SK-N-SH (cell line): ENCODE data around the gene YPEL3. TPM values are rescaled to one million over a fixed set of nuclear protein-coding genes. Genes with fewer than 3 reads are reported as not detected.

Experiments used
- CTCF ChIA-PET: fragments of 300-600, 350-600 bp; formaldehyde crosslinking; extraction: SDS; loops from one replicate; lab custom pipeline; 2021; lab: Yijun Ruan, JAX
- POLR2A ChIA-PET: fragments of 350-600 bp; sonication (Branson Sonifier 250); formaldehyde crosslinking; extraction: SDS; loops from one replicate; lab custom pipeline; 2020; ENCODE audit warnings: antibody characterized with exemption, inconsistent platforms; lab: Yijun Ruan, JAX
- DNase-seq: peaks from one replicate; pipeline ENCODE4 v3.0.0; 2012
- H2AFZ ChIP-seq: fragments of 200-600 bp; sonication (generic); 2 replicates; pipeline ENCODE4 v1.8.1; 2016; ENCODE audit warnings: antibody characterized with exemption, mild to moderate bottlenecking, low read depth
- H3F3A ChIP-seq: fragments of 200-600 bp; sonication (generic); replicated peaks from 2 replicates; pipeline ENCODE3; 2016; ENCODE audit warnings: antibody characterized with exemption, mild to moderate bottlenecking; ENCODE audit not compliant: insufficient read depth
- H3K27ac ChIP-seq, 2 experiments: fragments of 200-500 bp in 1 of 2; fragments of 200-600 bp in 1 of 2; sonication (Bioruptor generic) in 1 of 2; sonication (generic), shearing (Covaris generic) in 1 of 2; 2 replicates each; pipeline versions ENCODE4 v1.5.1 to v1.6.1; 2014 to 2016; ENCODE audit warnings: low read depth in 2 of 2, inconsistent platforms in 1 of 2, low read length in 1 of 2, mild to moderate bottlenecking in 1 of 2, mixed read lengths in 1 of 2
- H3K27me3 ChIP-seq: fragments of 200-600 bp; sonication (generic), shearing (Covaris generic); 2 replicates; pipeline ENCODE4 v1.6.1; 2016; ENCODE audit warnings: mixed run types; ENCODE audit not compliant: insufficient read depth
- H3K36me3 ChIP-seq, 2 experiments: fragments of 200-500 bp in 1 of 2; fragments of 200-600 bp in 1 of 2; sonication (Bioruptor generic) in 1 of 2; sonication (generic) in 1 of 2; replicated peaks in 1 of 2; 2 replicates each; pipeline versions ENCODE3 to v1.5.1; 2014 to 2016; ENCODE audit warnings: low read length in 1 of 2, mild to moderate bottlenecking in 1 of 2; ENCODE audit not compliant: insufficient read depth in 2 of 2, control insufficient read depth in 1 of 2
- H3K4me1 ChIP-seq, 2 experiments: fragments of 200-500 bp in 1 of 2; fragments of 200-600 bp in 1 of 2; sonication (Bioruptor generic) in 1 of 2; sonication (generic), shearing (Covaris generic) in 1 of 2; 2 replicates each; pipeline versions ENCODE4 v1.5.1 to v1.6.1; 2014 to 2016; ENCODE audit warnings: low read depth in 1 of 2, low read length in 1 of 2, mixed run types in 1 of 2; ENCODE audit not compliant: insufficient read depth in 2 of 2, control insufficient read depth in 1 of 2
- H3K4me2 ChIP-seq: fragments of 200-600 bp; sonication (generic), shearing (Covaris generic); 2 replicates; pipeline ENCODE4 v1.6.1; 2017; ENCODE audit warnings: mixed run types
- H3K4me3 ChIP-seq, 2 experiments: fragments of 200-500 bp in 1 of 2; fragments of 200-600 bp in 1 of 2; sonication (Bioruptor generic) in 1 of 2; sonication (generic), shearing (Covaris generic) in 1 of 2; 2 replicates each; pipeline versions ENCODE4 v1.5.1 to v1.8.1; 2014 to 2016; ENCODE audit warnings: low read depth in 2 of 2, inconsistent platforms in 1 of 2, low read length in 1 of 2, mild to moderate bottlenecking in 1 of 2, mixed read lengths in 1 of 2, moderate library complexity in 1 of 2
- H3K79me2 ChIP-seq: fragments of 200-600 bp; sonication (generic); 2 replicates; pipeline ENCODE4 v1.8.1; 2017; ENCODE audit warnings: mild to moderate bottlenecking; ENCODE audit not compliant: insufficient read depth
- H3K9ac ChIP-seq: fragments of 200-600 bp; sonication (generic); 2 replicates; pipeline ENCODE4 v1.6.1; 2017; ENCODE audit warnings: mixed run types
- H3K9me2 ChIP-seq: fragments of 200-600 bp; sonication (generic); 2 replicates; pipeline ENCODE4 v1.6.1; 2017; ENCODE audit warnings: mixed run types
- H3K9me3 ChIP-seq: fragments of 200-600 bp; sonication (generic); 2 replicates; pipeline ENCODE4 v1.6.1; 2017; ENCODE audit warnings: mixed run types, mild to moderate bottlenecking, moderate library complexity
- H4K20me1 ChIP-seq: fragments of 200-600 bp; sonication (generic); 2 replicates; pipeline ENCODE4 v1.6.1; 2017; ENCODE audit warnings: mild to moderate bottlenecking, mixed run types; ENCODE audit not compliant: insufficient read depth
- CHD2 ChIP-seq: fragments of 150-350 bp; IDR thresholded peaks from 2 replicates; pipeline ENCODE4 v1.6.1; 2018; ENCODE audit warnings: low read length; ENCODE audit not compliant: partially characterized antibody
- EZH2phosphoT487 ChIP-seq: fragments of 200-600 bp; sonication (generic); IDR thresholded peaks from 2 replicates; pipeline ENCODE4 v1.6.1; 2017; ENCODE audit warnings: low read depth, mixed run types, mild to moderate bottlenecking, antibody characterized with exemption, moderate library complexity, borderline replicate concordance
- FOXJ3 ChIP-seq: sonication (generic); formaldehyde crosslinking; IDR thresholded peaks from 2 replicates; pipeline ENCODE4 v1.5.1; 2020; ENCODE audit warnings: mild to moderate bottlenecking, missing genetic modification reagents
- MXI1 ChIP-seq: IDR thresholded peaks from 2 replicates; pipeline ENCODE4 v1.6.1; 2012; ENCODE audit warnings: mild to moderate bottlenecking, low read depth, low read length, improper control_type of control experiment
- SIN3A ChIP-seq: IDR thresholded peaks from 2 replicates; pipeline ENCODE4 v1.6.1; 2012; ENCODE audit warnings: low read depth, mild to moderate bottlenecking, low read length, moderate library complexity, borderline replicate concordance
- TCF12 ChIP-seq: IDR thresholded peaks from 2 replicates; pipeline ENCODE4 v1.4.0; 2012
- YY1 ChIP-seq: IDR thresholded peaks from 2 replicates; pipeline ENCODE4 v1.4.0; 2012; ENCODE audit warnings: low read depth, mild to moderate bottlenecking
- WGBS: methylation state at CpG from one replicate; pipeline ENCODE4 v1.1.6; 2017; ENCODE audit warnings: low lambda C conversion rate; 5-methylcytosine and 5-hydroxymethylcytosine counted together
- polyA plus RNA-seq, 3 experiments: library from polyadenylated mRNA; depleted of rRNA; stranded (reverse); fragments of >200 nt; gene quantifications; 2 replicates each; pipeline ENCODE4 v1.2.3, GENCODE V29; 2012
- TF ChIP-seq, protein P1 (sequence below): IDR thresholded peaks from 2 replicates; pipeline ENCODE4 v1.6.1; 2012; ENCODE audit warnings: mild to moderate bottlenecking, low read depth, low read length, moderate library complexity
- TF ChIP-seq, protein P2 (sequence below): IDR thresholded peaks from 2 replicates; pipeline ENCODE4 v1.4.0; 2012; ENCODE audit warnings: low read depth, borderline replicate concordance

Gene YPEL3
- polyA plus RNA-seq, 1 of the 3 experiments (the other 2 are of a cell fraction) = 36.6 TPM

DNA sequence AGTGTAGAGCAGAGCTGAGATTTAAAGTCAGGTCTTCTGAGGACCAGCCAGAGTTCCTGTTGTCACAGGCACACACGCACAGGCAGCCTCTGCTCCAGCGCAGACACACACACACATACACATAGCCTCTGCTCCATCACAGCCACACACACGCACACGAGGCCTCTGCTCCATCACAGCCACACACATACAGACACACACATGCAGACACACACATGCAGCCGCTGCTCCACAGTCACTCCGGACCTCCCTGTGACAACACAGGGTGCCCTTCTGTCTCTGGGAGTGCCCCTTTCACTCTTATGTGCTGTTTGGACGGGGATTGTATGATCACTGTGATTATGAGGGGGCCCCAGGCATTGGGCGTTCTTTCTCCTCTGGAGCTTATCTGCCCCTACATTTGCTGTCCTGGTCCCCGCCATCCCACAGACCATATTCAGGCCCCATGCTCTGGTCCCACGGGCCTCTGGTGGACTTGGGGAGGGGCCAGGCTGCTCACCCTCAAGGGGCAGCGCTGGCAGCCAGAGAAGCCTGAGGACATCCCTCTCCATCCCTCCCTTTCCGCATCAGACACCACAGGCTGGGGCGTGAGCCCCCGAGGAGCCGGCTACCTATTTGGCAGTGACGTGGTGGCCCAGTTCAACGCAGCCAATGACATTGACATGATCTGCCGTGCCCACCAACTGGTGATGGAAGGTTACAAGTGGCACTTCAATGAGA lies 11.8 kb downstream of the YPEL3 start (continued):
- TF ChIP-seq, protein P1, sequence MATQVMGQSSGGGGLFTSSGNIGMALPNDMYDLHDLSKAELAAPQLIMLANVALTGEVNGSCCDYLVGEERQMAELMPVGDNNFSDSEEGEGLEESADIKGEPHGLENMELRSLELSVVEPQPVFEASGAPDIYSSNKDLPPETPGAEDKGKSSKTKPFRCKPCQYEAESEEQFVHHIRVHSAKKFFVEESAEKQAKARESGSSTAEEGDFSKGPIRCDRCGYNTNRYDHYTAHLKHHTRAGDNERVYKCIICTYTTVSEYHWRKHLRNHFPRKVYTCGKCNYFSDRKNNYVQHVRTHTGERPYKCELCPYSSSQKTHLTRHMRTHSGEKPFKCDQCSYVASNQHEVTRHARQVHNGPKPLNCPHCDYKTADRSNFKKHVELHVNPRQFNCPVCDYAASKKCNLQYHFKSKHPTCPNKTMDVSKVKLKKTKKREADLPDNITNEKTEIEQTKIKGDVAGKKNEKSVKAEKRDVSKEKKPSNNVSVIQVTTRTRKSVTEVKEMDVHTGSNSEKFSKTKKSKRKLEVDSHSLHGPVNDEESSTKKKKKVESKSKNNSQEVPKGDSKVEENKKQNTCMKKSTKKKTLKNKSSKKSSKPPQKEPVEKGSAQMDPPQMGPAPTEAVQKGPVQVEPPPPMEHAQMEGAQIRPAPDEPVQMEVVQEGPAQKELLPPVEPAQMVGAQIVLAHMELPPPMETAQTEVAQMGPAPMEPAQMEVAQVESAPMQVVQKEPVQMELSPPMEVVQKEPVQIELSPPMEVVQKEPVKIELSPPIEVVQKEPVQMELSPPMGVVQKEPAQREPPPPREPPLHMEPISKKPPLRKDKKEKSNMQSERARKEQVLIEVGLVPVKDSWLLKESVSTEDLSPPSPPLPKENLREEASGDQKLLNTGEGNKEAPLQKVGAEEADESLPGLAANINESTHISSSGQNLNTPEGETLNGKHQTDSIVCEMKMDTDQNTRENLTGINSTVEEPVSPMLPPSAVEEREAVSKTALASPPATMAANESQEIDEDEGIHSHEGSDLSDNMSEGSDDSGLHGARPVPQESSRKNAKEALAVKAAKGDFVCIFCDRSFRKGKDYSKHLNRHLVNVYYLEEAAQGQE = no peak
- TF ChIP-seq TCF12 = no peak
- TF ChIP-seq SIN3A = no peak

DNA sequence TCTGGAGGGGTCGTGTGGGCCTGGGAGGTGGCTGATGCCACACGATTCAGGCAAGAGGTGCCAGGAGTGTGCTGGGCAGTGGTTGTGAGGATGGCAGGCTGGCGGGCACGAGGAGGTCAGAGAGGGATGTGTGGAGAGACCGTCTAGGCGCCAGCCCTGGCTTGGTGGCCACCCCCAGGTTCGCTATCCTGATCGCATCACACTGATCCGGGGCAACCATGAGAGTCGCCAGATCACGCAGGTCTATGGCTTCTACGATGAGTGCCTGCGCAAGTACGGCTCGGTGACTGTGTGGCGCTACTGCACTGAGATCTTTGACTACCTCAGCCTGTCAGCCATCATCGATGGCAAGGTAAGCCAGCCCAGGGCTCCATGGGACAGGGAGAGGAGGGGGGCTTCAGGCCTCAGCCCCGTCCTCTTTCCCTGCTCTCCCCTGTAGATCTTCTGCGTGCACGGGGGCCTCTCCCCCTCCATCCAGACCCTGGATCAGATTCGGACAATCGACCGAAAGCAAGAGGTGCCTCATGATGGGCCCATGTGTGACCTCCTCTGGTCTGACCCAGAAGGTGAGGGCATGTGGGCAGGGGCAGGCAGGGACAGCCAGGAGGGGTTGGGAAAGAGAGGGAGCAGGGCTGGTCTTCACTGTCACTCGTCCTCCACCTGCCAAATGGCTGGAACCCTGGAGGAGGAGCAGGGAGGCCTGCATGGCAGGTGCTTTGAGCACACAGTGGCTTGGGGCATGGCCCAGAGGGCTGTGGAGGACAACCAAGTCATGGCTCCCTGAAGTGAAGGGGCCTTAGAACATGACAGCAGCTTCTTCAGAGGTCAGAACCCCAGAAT lies 12.6 kb downstream of the YPEL3 start:
- no peak overlapping the region for H3K27ac ChIP-seq
- H3K9me3 ChIP-seq = no peaks in the 10 kb centered on the region
- POLR2A ChIA-PET = interaction anchor here (0.7 kb wide), 1 partner anchor 19 kb away, joined by 4 read pairs; no protein-coding TSS in a partner anchor
- CTCF ChIA-PET = interaction anchor here (0.9 to 5.1 kb wide), 4 partner anchors 9 to 35 kb away, joined by 3 to 49 read pairs (median 4); partner anchors contain the start of genes ALDOA and TBX6
- peaks cover 26% of the 10 kb centered on the region for H4K20me1 ChIP-seq
- H3K4me1 ChIP-seq = peaks cover 0 to 6% of the 10 kb centered on the region in 2 experiments; a peak in 1 of 4 replicates
- H3F3A ChIP-seq = peaks cover 28% of the 10 kb centered on the region
- DNase-seq = no peak
- H2AFZ ChIP-seq = no peak overlapping the region
- peaks cover 38 to 52% of the 10 kb centered on the region in 2 experiments for H3K36me3 ChIP-seq
- H3K9ac ChIP-seq = no peak overlapping the region
- no peaks in the 10 kb centered on the region for H3K9me2 ChIP-seq
- peaks cover 42% of the 10 kb centered on the region for H3K79me2 ChIP-seq
- no peak for TF ChIP-seq CHD2
- TF ChIP-seq EZH2phosphoT487 = no peak
- TF ChIP-seq FOXJ3 = no peak
- TF ChIP-seq, protein P2, sequence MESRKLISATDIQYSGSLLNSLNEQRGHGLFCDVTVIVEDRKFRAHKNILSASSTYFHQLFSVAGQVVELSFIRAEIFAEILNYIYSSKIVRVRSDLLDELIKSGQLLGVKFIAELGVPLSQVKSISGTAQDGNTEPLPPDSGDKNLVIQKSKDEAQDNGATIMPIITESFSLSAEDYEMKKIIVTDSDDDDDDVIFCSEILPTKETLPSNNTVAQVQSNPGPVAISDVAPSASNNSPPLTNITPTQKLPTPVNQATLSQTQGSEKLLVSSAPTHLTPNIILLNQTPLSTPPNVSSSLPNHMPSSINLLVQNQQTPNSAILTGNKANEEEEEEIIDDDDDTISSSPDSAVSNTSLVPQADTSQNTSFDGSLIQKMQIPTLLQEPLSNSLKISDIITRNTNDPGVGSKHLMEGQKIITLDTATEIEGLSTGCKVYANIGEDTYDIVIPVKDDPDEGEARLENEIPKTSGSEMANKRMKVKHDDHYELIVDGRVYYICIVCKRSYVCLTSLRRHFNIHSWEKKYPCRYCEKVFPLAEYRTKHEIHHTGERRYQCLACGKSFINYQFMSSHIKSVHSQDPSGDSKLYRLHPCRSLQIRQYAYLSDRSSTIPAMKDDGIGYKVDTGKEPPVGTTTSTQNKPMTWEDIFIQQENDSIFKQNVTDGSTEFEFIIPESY = no peak
- TF ChIP-seq YY1 = no peak
- no peak for TF ChIP-seq MXI1
- H3K4me2 ChIP-seq = no peak overlapping the region
- no peaks in the 10 kb centered on the region for H3K27me3 ChIP-seq
- 88% methylated on average over 14 of the region's 24 CpGs for WGBS
- no peak overlapping the region for H3K4me3 ChIP-seq
